GM18867 (cell line): ENCODE data around the gene WWOX.

Experiments
- ATAC-seq: cut with Tn5 transposase; IDR thresholded peaks from one replicate; pipeline ENCODE4 v1.9.1; 2021; ENCODE audit warnings: mild to moderate bottlenecking, moderate library complexity; ENCODE audit not compliant: unreplicated experiment

Gene WWOX

DNA sequence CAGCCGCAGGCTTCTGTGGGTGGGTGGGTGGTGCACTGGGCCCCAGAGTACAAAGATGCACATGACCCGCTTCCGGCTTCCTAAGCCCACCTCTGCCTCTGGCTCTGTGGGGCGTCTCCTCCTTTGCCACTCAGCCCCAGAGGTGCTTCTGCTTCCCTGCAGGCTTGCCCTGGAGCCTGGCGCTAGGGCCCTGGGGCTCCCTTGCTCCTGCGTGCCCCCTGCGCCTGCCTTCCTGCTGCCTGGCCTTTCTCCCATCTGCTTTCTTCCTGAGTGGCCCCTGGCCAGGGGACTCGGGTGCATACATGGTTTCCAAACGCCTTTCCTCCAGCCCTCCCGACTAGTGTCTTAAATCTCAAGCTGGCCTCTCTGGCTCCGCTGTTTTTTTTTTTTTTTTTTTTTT, 3.4 kb downstream of the WWOX start:
- ATAC-seq: no peak

DNA sequence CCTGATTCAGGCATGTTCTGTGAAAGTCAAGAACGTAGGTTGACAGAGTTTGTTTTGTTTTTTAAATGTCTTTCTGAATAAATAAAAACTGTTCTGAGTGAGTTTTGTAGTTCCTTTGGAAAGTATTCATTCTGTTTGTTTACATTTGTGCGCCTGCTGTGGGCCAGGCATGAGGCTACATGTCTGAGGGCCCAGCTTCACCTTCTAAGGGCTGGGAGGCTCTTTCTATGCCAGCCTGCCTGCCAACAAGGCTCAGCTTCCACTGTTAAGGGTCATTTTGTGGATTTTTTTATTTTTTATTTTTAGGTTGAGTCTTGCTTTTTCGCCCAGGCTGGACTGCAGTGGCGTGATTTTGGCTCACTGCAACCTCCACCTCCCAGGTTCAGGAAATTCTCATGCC, 6.1 kb downstream of the WWOX start:
- no peak for ATAC-seq

DNA sequence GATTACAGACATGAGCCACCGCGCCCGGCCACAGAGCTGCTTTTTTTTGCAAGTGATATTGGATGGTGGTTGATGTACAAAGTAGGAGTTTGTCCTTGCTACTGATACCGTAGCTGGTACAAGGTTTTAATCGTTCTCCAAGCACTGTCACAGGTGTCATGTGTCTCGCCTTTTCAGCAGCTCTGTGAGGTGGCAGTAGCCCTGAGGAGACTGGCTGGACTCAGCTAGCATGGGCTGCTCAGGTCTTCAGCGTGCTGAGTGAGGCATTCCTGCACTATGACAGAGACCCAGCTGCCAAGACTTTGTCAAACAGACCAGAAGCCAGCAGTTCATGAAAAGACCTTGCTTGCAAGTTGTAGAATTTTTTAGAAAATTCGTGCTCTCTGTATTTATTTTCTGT, 7.2 kb downstream of the WWOX start:
- no peak for ATAC-seq

DNA sequence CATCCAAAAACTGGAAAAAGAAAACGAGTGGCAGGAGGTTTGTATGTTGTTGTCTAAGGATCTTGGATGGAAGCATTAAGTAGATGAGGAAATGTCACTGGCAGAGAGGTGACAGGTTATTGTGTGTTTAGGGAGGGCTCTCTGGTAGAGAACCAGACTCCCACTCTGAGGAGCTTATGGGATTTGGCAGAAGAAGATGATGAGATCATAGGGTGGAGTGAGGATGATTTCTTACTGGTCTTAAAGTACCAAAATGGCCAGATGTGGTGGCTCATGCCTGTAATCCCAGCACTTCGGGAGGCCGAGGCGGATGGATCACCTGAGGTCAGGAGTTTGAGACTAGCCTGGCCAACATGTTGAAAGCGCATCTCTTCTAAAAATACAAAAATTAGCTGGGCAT, 9.0 kb downstream of the WWOX start:
- ATAC-seq: no peak

DNA sequence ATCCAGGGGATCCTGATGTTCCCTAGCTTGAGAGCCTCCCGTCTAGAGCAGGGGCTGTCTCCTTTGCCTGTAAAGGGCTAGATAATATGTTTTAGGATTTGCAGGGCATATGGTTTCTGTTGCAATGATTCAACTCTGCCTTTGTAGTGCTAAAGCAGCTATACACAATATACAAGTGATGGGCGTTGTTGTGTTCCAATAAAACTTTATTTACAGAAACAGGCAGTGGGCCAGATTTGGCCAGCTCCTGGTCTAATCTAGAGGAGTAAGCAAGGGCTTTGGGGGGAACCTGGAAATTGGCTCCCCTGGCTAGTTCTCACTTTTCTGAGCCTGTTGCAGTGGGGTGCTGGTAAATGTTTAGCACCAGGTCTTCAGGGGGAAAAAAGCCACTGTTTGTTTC, 13.8 kb downstream of the WWOX start:
- no peak for ATAC-seq

DNA sequence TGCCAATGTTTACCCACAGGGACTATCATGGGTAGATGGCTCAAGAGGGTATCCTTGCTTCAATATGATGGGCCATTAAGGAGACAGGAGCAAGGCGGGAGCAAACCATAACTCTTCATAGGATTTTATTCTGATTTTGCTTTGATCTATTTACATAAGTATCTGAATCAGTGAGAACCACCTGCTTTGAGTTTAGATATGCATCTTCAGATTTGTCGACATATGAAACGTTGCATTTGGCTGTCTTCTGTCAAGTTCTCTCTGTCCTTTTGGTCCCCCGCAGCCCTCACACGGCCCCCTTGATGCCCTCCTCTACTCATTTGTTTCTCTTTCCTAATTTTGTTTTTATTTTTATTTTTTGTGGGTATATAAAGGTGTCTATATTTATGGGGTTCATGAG, 16.2 kb downstream of the WWOX start:
- no peak for ATAC-seq

DNA sequence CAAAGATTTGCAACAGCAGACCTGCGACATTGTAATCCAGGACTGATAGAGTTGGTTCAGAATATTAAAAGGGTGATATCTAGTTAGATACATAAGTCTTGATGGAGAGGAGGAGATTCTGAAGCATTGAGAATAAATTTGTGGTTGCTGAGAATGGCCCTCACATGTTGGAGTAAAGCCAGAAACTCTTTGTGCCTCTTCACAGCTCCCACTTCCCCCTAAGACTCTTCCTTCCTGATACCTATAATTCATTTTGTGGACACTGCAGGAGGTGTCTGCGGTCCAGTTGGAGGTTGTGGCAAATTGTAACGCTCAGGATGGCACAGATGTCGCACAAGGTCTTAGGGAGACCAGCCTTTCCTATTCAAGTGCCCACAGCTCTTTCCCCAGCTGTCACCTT, 17.5 kb downstream of the WWOX start:
- ATAC-seq: no peak

DNA sequence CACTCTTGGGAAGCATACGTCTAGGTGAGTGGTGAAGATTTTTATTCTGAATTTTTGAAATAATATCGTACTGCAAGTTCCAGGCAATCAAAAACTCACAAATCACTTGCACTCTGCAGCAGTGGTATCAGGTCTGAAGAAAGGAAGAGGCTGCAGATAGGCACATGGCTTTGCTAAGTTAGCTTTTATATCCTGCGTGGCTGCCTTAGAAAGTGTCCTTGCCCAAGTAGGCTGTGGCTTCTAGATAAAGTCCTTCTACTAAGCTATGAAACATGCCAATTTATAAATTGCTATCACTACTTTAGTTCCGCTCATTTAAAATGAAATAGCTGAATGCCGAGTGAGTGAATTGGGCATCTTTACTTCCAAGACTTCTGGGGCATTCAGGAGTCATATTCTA, 17.9 kb downstream of the WWOX start:
- ATAC-seq: no peak

DNA sequence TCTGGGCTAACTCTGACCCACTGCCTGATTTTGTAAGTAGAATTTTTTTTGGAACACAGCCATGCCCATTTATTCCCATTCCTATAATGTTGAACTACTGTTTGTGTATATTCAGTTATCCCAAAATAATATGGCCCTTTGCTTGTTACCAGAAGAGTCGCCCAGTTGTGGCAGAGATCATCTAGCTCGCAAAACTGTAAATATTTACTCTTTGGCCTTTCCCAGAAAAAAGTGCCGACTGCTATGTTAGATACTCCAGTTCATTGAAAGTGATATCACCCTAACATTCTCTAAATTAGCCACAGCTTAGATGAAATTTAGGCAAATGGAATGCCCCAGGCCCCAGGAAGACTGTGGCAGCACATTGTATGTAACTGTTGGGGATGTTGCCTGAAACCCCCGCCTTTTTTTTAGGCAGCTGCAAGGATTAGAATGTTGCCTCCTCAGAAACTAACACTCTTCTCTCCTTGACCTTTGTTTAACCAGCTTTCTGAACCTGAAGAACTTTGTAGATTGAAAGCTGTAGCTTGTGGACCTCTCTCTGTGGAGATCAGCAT, 19.1 kb downstream of the WWOX start:
- ATAC-seq: no peak

DNA sequence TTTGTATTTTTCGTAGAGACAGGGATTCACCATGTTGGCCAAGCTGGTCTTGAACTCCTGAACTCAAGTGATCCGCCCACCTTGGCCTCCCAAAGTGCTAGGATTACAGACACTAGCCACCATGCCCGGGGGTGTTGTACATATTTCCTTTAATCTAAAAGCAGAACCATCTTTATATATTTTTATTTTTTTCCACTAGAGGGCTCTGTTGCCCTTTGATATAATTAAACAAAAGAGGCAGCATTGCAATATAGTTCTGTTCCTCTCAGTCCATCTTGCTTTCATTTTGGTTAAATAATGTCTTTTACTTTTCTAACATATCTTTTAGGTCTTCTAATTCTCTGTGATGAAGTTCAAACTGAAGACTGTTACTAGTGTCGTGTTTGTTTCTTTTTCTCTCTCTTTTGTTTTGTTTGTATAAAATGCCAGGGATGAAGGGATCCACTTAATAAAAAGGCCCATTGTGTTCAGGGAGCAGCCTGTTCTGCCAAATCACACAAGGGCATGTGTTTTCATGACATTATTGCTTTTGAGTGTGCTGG, 23.4 kb downstream of the WWOX start:
- peak; percentile 86 for ATAC-seq

DNA sequence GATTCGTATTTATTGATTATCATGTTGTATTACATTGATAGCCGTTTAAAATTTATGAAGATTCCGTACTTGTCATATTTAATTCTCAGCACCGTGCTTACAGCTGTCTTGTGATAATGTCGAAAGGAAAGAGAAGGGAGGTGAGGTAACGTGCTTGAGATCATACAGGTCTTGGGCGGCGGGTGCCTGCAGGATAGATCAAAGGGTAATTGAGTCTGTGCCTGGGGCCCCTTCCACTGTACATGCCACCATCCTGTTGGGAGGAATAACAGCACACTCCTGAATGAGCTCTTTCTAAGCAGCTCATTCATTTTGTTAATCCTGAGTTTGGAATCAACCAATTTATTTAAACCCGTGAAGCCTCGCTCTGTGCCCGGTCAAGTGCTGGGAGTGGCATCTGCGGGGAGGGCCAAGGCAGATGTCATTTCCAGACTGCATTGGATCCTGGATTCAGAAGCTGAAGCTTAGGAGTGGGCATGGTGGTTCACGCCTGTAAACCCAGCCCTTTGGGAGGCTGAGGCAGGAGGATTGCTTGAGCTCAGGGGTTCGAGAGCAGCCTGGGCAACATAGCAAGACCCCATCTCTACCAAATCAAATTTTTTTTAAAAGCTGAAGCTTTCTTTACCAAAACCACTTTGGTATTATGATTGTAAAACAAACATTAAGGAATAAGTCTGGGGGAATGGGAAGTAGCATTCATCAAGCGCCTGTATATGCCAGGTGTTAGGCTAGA, 25.8 kb downstream of the WWOX start:
- no peak for ATAC-seq

DNA sequence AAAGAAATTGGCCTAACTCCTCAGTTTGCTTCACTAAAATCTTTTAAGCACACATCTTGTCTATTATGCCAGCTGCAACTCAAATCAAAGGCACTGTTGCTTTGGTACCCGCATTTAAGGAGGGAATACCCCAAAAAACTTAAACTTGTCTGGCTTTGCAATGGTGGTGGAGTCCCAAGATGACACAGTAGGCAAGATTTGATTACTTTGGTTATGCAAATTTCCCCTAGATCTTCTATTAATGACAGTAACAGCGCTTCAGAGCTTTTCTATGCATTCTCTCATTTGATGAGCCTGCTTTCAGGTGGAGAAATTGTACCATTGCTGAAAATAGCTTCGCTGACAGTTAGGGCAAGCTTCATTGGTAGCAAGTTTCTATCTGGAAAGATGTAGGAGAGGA, 27.2 kb downstream of the WWOX start:
- ATAC-seq: no peak

DNA sequence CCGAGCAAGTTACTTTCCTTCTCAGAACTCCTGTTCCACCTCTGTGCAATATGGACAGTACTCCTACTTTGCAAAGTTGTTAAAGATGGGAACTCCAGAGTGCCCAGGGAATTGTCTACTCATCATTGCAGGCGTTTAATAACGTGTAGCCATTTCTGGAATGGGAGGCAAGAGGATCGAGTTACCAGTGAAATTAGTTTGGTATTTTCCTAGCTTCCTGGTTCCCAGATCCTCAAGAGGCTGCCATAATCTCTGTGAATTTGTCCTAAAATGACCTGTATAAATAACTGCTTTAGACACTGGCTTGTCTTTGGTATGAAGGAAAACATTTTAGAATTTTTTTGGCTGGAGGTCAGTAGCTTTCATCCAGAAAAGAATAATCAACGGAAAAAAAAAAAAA, 27.7 kb downstream of the WWOX start:
- ATAC-seq: no peak

DNA sequence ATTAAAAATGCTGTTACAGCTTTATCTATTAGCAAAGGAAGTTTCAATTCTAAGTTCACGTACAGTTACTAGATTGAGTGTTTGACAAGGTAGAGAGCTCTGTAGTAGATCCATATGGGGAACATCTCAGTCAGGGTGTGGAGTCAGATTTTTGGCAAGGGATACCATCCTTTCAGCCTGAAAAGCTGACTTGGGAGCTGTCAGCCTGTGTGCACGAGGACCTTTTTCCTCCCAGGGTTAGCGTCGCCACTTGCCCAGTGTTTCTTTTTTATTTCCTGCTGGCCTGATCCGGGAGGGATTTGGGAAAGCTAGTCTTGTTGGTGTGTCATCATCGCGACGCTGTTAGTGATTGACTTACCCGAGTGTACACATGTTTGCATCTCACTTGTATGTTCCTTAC, 29.5 kb downstream of the WWOX start:
- ATAC-seq: no peak

DNA sequence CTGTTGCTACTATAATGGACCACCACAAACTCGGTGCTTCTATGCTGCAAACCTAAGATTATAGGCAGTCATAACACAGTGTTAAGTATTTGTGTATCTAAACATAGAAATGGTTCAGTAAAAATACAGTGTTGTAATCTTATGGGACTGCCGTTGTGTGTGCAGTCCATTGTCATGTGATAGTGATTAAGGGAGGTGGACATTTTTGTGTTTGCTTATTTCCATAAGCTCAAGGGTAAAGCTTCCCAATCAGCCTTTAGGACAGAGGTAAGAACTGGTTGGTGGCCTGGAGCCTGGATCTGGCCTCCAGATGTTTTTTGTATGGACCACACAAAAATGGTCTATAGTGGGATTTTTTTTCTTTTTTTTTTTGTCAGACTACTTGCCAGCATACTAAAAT, 29.9 kb downstream of the WWOX start:
- ATAC-seq: no peak

DNA sequence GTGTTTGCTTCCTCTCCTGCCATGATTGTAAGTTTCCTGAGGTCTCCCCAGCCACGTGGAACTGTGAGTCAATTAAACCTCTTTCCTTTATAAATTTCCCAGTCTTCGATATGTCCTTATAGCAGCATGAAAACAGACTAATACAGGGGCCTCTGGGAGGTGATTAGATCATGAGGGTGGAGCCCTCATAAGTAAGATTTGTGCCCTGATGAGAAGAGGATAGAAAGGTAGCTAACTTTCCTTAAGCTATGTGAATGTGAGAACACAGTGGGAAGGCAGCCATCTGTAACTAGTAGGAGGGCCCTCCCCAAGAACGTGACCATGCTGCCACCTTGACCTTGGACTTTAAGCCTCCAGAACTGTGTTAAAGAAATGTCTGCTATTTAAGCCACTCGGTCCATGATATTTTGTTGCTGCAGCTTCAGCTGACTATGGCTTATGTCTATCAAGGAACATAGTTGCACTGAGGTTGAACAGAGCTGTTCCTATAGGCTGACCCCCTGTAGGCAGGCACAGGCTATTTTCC, 30.7 kb downstream of the WWOX start:
- no peak for ATAC-seq

DNA sequence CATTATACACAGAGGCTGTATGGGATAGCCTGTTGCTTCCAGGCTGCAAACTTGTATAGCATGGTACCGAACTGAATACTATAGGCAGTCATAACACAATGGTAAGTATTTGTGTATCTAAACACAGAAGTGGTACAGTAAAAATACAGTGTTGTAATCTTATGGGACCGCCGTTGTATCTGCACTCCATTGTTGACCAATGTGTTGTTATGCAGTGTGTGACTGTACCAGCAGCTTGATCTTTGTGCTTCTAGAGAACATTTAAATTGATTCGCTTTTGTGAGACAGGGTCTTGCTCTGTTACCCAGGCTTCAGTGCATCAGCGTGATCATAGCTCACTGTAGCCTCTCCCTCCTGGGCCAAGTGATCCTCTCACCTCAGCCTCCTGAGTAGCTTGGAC, 31.5 kb downstream of the WWOX start:
- no peak for ATAC-seq

DNA sequence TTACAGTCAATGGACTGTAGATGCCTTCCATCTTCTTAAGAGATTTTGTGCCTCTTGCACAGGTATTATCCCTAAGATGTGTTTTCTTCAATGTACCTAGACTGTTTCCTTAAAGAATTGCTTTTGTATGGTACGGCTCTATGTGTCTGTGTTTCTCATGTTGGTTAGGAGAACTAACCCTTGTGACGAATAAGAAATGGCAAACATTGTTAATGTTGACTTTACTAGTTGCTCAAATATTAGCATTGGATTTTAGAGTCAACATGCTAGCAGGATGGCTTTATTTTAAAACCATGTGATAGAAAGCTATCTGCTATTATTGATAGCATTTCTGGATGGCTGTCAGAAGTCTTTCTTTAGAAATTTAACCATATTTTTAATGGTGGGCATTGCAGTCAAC, 34.5 kb downstream of the WWOX start:
- no peak for ATAC-seq

DNA sequence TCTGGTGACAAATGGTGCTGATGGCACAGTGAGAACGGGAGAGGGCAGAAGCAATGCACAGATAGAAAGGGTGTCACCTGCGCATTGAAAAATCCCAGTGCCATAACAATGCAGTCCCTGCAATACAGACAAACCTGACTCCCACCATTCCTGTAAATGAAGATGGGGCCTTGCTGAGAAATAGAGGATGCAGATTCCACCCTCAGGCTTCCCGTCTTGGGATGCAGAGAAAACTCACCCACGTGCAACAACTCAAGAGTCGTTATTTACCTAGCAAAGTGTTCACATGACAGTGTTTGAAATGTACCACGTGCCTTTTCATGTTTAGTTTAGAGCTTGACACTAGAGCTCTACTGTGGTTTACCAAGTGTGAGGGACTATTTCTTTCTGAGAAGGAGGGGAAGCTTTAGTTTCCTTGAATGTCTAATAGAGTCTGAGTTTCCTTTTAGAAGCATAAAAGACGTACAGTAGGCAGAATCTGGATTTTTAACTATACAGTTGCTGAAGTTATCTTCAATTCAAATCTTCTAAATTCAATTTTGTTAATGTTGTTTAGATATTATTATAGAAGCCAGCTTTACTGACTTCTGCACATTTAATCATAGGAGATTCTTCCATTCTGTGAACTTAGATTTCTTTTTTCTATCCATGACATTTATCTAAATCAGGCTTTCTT, 35.6 kb downstream of the WWOX start:
- no peak for ATAC-seq

DNA sequence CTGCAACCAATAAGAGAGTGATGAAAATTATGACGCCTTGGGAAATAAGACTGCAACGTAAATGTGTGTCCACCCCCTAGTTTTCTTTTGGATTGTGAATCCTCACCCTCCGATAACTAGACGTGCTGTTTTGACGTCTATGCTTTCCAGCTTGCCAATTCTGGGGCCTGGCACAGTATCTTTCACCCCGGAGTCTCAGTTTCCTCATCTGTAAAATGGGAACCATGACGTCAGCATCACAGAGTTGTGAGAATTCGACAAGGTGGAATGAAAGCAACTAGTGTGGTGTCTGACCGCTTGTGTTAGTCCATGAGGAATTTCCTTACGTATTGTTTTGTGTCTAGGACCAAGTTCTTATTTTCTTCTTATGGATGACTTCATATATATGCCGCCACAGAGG, 37.7 kb downstream of the WWOX start:
- no peak for ATAC-seq

DNA sequence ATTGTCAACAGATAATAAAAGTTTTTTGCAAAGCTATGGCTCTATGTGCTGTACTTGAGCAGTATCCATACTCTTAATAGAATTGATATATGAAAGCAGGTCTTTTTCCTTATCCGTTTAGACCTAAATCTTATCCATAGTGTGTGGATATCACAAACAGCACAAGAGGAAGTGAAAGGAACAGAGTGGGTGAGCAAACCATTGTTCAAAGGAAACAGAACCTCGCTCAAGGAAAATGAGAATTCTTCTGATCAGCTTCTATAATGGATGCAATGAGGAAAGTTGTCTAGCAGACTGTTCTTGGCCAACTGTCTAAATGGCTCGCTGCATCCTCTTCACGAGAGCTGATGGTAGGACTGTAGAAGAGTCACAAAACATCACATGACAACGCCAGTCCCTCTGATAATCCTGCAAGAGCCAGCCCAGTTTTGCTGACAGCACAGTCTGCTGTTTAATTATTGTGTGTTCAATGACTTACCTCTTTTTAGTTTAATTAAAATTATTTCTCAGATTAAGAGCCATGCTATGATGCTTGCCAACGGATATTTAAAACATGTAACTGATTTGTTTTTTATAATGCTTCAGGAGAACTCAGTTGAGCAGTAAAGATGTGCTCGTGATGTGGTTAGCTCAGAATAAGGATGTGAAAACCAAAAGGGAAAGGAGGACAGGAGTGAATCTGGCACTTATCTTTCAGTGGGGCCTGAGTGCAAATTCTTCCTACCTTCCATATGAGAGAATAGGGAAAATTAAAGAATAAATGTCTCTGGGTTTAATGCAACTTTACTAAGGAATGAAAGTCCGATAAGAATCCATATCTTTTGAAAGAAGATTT, 38.5 kb downstream of the WWOX start:
- ATAC-seq: peak; percentile 65
